MM.1S (cell line): Measurements from ENCODE around the gene DNAAF3.
"Not testable (repeated sequence)": the region's sequence is repeated elsewhere in the genome, so short reads cannot be mapped to it uniquely, and the experiment has no call there.

Experiments
- DNase-seq: peaks from one replicate; pipeline ENCODE4 v3.0.0-alpha.2; 2015
- H2AFZ ChIP-seq: fragments of 300-600 bp; sonication (generic); 2 replicates; pipeline ENCODE4 v1.6.0; 2016; ENCODE audit warnings: antibody characterized with exemption, low read length
- H3F3A ChIP-seq: fragments of 300-600 bp; sonication (generic); 2 replicates; pipeline ENCODE4 v1.6.1; 2016; ENCODE audit warnings: mild to moderate bottlenecking, antibody characterized with exemption, low read length, moderate library complexity, mixed read lengths; ENCODE audit not compliant: insufficient read depth
- H3K27ac ChIP-seq: fragments of 300-600 bp; sonication (generic); 2 replicates; pipeline ENCODE4 v1.5.1; 2016; ENCODE audit warnings: mild to moderate bottlenecking, low read length
- H3K27me3 ChIP-seq: fragments of 300-600 bp; sonication (generic); replicated peaks from 2 replicates; pipeline ENCODE4 v1.6.0; 2016; ENCODE audit warnings: low read length; ENCODE audit not compliant: insufficient read depth
- H3K36me3 ChIP-seq: fragments of 300-600 bp; sonication (generic); replicated peaks from 2 replicates; pipeline ENCODE4 v1.6.1; 2016; ENCODE audit warnings: mild to moderate bottlenecking, low read length, mixed read lengths; ENCODE audit not compliant: insufficient read depth
- H3K4me1 ChIP-seq: fragments of 300-600 bp; sonication (generic); 2 replicates; pipeline ENCODE4 v1.6.1; 2016; ENCODE audit warnings: low read length, mixed read lengths
- H3K4me2 ChIP-seq: fragments of 300-600 bp; sonication (generic); 2 replicates; pipeline ENCODE4 v1.6.0; 2016; ENCODE audit warnings: low read depth, low read length
- H3K4me3 ChIP-seq: fragments of 300-600 bp; sonication (generic); 2 replicates; pipeline ENCODE4 v1.5.1; 2016; ENCODE audit warnings: low read length, mixed read lengths
- H3K79me2 ChIP-seq: fragments of 300-600 bp; sonication (generic); 2 replicates; pipeline ENCODE4 v1.6.1; 2016; ENCODE audit warnings: mixed run types, low read length, mixed read lengths
- H3K9ac ChIP-seq: fragments of 300-600 bp; sonication (generic); 2 replicates; pipeline ENCODE4 v1.6.1; 2016; ENCODE audit warnings: low read length, mixed read lengths
- H3K9me2 ChIP-seq: fragments of 300-600 bp; sonication (generic); replicated peaks from 2 replicates; pipeline ENCODE4 v1.6.1; 2016; ENCODE audit warnings: mild to moderate bottlenecking, low read length, mixed read lengths; ENCODE audit not compliant: insufficient read depth
- H3K9me3 ChIP-seq: fragments of 300-600 bp; sonication (generic); replicated peaks from 2 replicates; pipeline ENCODE4 v1.6.1; 2016; ENCODE audit warnings: mild to moderate bottlenecking, low read length, mixed read lengths; ENCODE audit not compliant: insufficient read depth
- H4K20me1 ChIP-seq: fragments of 300-600 bp; sonication (generic); 2 replicates; pipeline ENCODE4 v1.6.1; 2016; ENCODE audit warnings: mild to moderate bottlenecking, low read length, moderate library complexity, mixed read lengths; ENCODE audit not compliant: insufficient read depth
- CTCF ChIP-seq: fragments of 300-600 bp; sonication (generic); IDR thresholded peaks from 2 replicates; pipeline ENCODE4 v1.5.1; 2016; ENCODE audit warnings: antibody characterized with exemption, low read length, mixed read lengths
- EZH2 ChIP-seq: fragments of 300-600 bp; sonication (generic); optimal IDR thresholded peaks from 2 replicates; pipeline ENCODE3; 2017; ENCODE audit warnings: low read depth, mild to moderate bottlenecking, antibody characterized with exemption, low read length, mixed read lengths
- EZH2phosphoT487 ChIP-seq: fragments of 300-600 bp; sonication (generic); IDR thresholded peaks from 2 replicates; pipeline ENCODE4 v1.6.1; 2018; ENCODE audit warnings: antibody characterized with exemption, low read length

The DNAAF3 gene

DNA sequence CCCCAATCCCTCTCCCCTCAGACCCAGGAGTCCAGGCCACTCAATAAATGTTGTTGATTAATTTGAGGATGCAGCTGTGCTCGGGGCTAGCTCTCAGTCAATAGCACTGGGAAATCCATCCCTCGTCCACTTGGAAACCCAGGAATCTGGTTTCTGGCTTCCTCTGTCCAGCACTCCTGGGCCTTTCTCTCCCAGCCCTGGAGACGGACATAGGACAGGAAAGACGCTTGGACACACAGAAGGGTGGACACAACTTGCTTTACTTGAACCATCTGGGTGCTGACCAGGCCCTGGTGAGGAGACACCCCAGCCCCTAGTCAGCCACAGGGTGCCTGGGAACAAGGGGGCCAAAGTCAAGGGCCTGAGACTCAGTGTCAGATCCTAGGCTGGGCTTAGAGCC is 8.0 kb downstream of the DNAAF3 start:
- Histone ChIP-seq H3K4me2 (no peak overlapping the region), H3K36me3 (no peaks in the 10 kb centered on the region), H3K9me2 (no peaks in the 10 kb centered on the region), H3F3A (no peaks in the 10 kb centered on the region), H3K27ac (no peak overlapping the region), H2AFZ (no peak overlapping the region), H3K4me3 (no peak overlapping the region), H3K9ac (no peak overlapping the region), H3K9me3 (no peaks in the 10 kb centered on the region), H3K79me2 (no peaks in the 10 kb centered on the region), H3K27me3 (peaks cover 44% of the 10 kb centered on the region), H3K4me1 (no peaks in the 10 kb centered on the region), H4K20me1 (no peaks in the 10 kb centered on the region)
- no peak for DNase-seq
- TF ChIP-seq CTCF (no peak), EZH2phosphoT487 (no peak), EZH2 (no peak)

DNA sequence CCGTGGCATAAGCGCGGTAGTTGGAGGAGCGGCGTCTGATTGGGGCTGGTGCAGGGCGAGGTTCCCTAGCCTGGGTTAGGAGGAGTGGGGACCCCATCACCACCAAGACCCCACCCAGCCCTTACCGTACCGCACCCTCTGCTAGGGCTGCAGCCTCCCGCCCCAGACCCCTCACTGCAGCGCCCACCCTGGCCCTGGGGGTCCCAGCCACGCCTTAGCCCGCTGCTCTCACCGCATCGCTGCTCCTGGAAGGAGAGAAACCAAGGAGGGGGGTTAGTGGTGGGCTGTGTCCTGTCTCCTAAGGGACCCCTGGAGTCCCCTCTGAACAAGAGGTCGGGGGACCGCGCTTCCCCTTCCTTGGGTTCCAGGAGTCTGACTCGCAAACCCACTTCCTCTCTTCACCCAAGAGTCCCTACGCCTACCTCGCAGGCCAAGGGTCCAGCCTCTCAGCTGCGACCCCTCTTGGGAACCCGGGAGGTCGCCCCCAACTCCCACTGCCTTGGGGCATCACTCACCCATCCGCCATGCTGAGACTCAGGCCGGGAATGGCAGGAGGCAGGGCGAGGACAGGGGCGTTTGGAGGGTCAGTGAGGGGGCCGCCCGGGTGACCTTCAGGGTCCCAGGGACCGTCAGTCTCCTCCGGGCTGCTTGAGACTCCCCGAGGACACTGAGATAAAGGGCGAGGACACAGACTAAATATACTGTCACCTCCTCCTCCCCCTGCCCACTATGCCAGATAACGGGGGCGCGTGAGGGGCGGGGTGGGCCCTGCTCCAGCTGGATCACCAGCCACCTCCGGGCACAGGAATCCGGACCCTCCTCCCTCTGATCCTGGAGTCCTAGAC is 9.1 kb downstream of the DNAAF3 start, which contains the start of gene TNNI3:
TNNI3 (minus strand) TSS at position 669 of the 845 bp plus-strand sequence; CDS start at position 526, 143 bp downstream.
- H3K4me3 ChIP-seq: no peak within 1 kb of the TSS
- H4K20me1 ChIP-seq: no peaks in the 10 kb centered on the region
- no peaks in the 10 kb centered on the region for H3K9me2 ChIP-seq
- no peak within 1 kb of the TSS for H3K9ac ChIP-seq
- H3K9me3 ChIP-seq: no peaks in the 10 kb centered on the region
- no peaks in the 10 kb centered on the region for H3K36me3 ChIP-seq
- no peaks in the 10 kb centered on the region for H3K79me2 ChIP-seq
- TF ChIP-seq EZH2phosphoT487 (no peak), CTCF (no peak), EZH2 (no peak)
- no peak within 1 kb of the TSS for H2AFZ ChIP-seq
- no peak within 1 kb of the TSS for H3K4me2 ChIP-seq
- no peaks in the 10 kb centered on the region for H3F3A ChIP-seq
- H3K27me3 ChIP-seq: peaks cover 37% of the 10 kb centered on the region
- no peak for DNase-seq
- no peaks in the 10 kb centered on the region for H3K4me1 ChIP-seq
- H3K27ac ChIP-seq: no peak within 1 kb of the TSS

- Histone ChIP-seq H3K9me3 (no peaks in the 10 kb centered on the region), H3K79me2 (no peaks in the 10 kb centered on the region), H3K9me2 (no peaks in the 10 kb centered on the region), H3F3A (no peaks in the 10 kb centered on the region), H3K4me2 (no peak overlapping the region), H4K20me1 (no peaks in the 10 kb centered on the region), H3K36me3 (no peaks in the 10 kb centered on the region), H3K9ac (no peak overlapping the region), H3K4me1 (no peaks in the 10 kb centered on the region), H3K4me3 (no peak overlapping the region), H3K27me3 (peaks cover 32% of the 10 kb centered on the region), H2AFZ (no peak overlapping the region), H3K27ac (no peak overlapping the region)
- no peak for DNase-seq
- TF ChIP-seq EZH2phosphoT487: no peak
- TF ChIP-seq EZH2: no peak
- TF ChIP-seq CTCF: no peak
Measured at GRCh38 chr19:55156202-55157063, 10.0 kb downstream of the DNAAF3 start.

GRCh38 chr19:55155784-55156183 is 10.6 kb downstream of the DNAAF3 start:
- not testable (repeated sequence) for H3F3A ChIP-seq, H4K20me1 ChIP-seq, H3K27ac ChIP-seq, H3K79me2 ChIP-seq, H3K36me3 ChIP-seq, H2AFZ ChIP-seq, H3K9me2 ChIP-seq, H3K4me2 ChIP-seq, H3K9me3 ChIP-seq, H3K4me3 ChIP-seq, H3K9ac ChIP-seq, H3K4me1 ChIP-seq, DNase-seq
- H3K27me3 ChIP-seq: peaks cover 34% of the 10 kb centered on the region
